Vagina (tissue), 2 donors: ENCODE data around the gene TRPM2.

ENCODE experiments used
- CTCF ChIP-seq, 3 experiments: fragments of 450-650 bp in 2 of 3; fragments of 200-600 bp in 1 of 3; sonication (generic) in 1 of 3; IDR thresholded peaks; one replicate each; pipeline ENCODE4 v1.5.1; 2017 to 2019; ENCODE audit warnings: antibody characterized with exemption in 3 of 3, mild to moderate bottlenecking in 2 of 3, moderate library complexity in 2 of 3
- POLR2A ChIP-seq, 2 donors: fragments of 450-650 bp; IDR thresholded peaks; one replicate each; pipeline ENCODE4 v1.6.1; 2017; ENCODE audit warnings: antibody characterized with exemption in 2 of 2, mild to moderate bottlenecking in 2 of 2, moderate library complexity in 2 of 2

- no peak for TF ChIP-seq CTCF (IDR thresholded peaks at IDR 0.05)
- TF ChIP-seq POLR2A (IDR thresholded peaks at IDR 0.05), result no peak
Observed at GRCh38 chr21:44318489-44319285, 34.7 kb upstream of the TRPM2 start.
